PC-3 (cell line): ENCODE data around the gene C1orf159. TPM values are rescaled to one million over a fixed set of nuclear protein-coding genes. Genes with fewer than 3 reads are reported as not detected.

Source experiments
- ATAC-seq: fragments of 200-7000 bp; cut with Tn5 transposase; 2 replicates; pipeline ENCODE4 v1.9.1; 2020; ENCODE audit warnings: mild to moderate bottlenecking, moderate library complexity
- BruUV-seq: library from RNA; stranded (reverse); fragments of 400-500 nt; replicated peaks from 2 replicates; lab custom pipeline; 2021; lab: Mats Ljungman, UMichigan
- CTCF ChIA-PET: fragments of 300-600 bp; sonication (Branson Sonifier 250); formaldehyde crosslinking; loops from one replicate; lab custom pipeline; 2022; ENCODE audit warnings: antibody characterized with exemption; lab: Charles Lee
- POLR2A ChIA-PET: fragments of 300-600 bp; sonication (Branson Sonifier 250); formaldehyde crosslinking; loops from one replicate; lab custom pipeline; 2022; ENCODE audit warnings: antibody characterized with exemption; ENCODE audit not compliant: unreplicated experiment; lab: Charles Lee
- DNase-seq: peaks from one replicate; pipeline ENCODE4 v3.0.0-alpha.2; 2015
- H2AFZ ChIP-seq: fragments of 300-600 bp; sonication (generic); 2 replicates; pipeline ENCODE4 v1.6.0; 2016; ENCODE audit warnings: antibody characterized with exemption, low read length
- H3F3A ChIP-seq: fragments of 300-600 bp; sonication (generic); one replicate; pipeline ENCODE4 v1.6.0; 2017; ENCODE audit warnings: antibody characterized with exemption, low read length, control low read depth, mild to moderate bottlenecking; ENCODE audit not compliant: unreplicated experiment
- H3K27ac ChIP-seq: fragments of 300-600 bp; sonication (generic); 2 replicates; pipeline ENCODE4 v1.5.1; 2016; ENCODE audit warnings: mild to moderate bottlenecking, low read length
- H3K27me3 ChIP-seq: fragments of 300-600 bp; sonication (generic); 2 replicates; pipeline ENCODE4 v1.6.1; 2016; ENCODE audit warnings: low read length, mixed read lengths
- H3K36me3 ChIP-seq: fragments of 300-600 bp; sonication (generic); 2 replicates; pipeline ENCODE4 v1.6.1; 2016; ENCODE audit warnings: low read depth, mixed run types, low read length, mixed read lengths
- H3K4me1 ChIP-seq: fragments of 300-600 bp; sonication (generic); 2 replicates; pipeline ENCODE4 v1.5.1; 2016; ENCODE audit warnings: low read length; ENCODE audit not compliant: insufficient read depth
- H3K4me2 ChIP-seq: fragments of 300-600 bp; sonication (generic); 2 replicates; pipeline ENCODE4 v1.6.0; 2016; ENCODE audit warnings: low read length
- H3K4me3 ChIP-seq: fragments of 300-600 bp; sonication (generic); 2 replicates; pipeline ENCODE4 v1.5.1; 2016; ENCODE audit warnings: mild to moderate bottlenecking, low read length, mixed read lengths
- H3K79me2 ChIP-seq: fragments of 300-600 bp; sonication (generic); 2 replicates; pipeline ENCODE4 v1.6.1; 2017; ENCODE audit warnings: low read length, mixed read lengths
- H3K9ac ChIP-seq: fragments of 300-600 bp; sonication (generic); 2 replicates; pipeline ENCODE4 v1.6.0; 2016; ENCODE audit warnings: mild to moderate bottlenecking, low read length
- H3K9me2 ChIP-seq: fragments of 300-600 bp; sonication (generic); replicated peaks from 2 replicates; pipeline ENCODE4 v1.6.1; 2016; ENCODE audit warnings: mixed run types, low read length, mixed read lengths
- H3K9me3 ChIP-seq: fragments of 300-600 bp; sonication (generic); 2 replicates; pipeline ENCODE4 v1.6.1; 2016; ENCODE audit warnings: low read length, mixed read lengths
- H4K20me1 ChIP-seq: fragments of 300-600 bp; sonication (generic); 2 replicates; pipeline ENCODE4 v1.6.1; 2016; ENCODE audit warnings: low read length, mixed read lengths
- EZH2 ChIP-seq: fragments of 300-600 bp; sonication (generic); IDR thresholded peaks from one replicate; pipeline ENCODE4 v1.6.1; 2017; ENCODE audit warnings: antibody characterized with exemption, mild to moderate bottlenecking, low read length; ENCODE audit not compliant: unreplicated experiment
- EZH2phosphoT487 ChIP-seq: fragments of 300-600 bp; sonication (generic); IDR thresholded peaks from 2 replicates; pipeline ENCODE4 v1.6.1; 2018; ENCODE audit warnings: mild to moderate bottlenecking, antibody characterized with exemption, low read length, borderline replicate concordance
- intact Hi-C: fragments of 100-400 bp; cut with micrococcal nuclease; formaldehyde crosslinking; loops from 2 replicates; pipeline ENCODE4 v1.9.0; 2023
- total RNA-seq: library from RNA; depleted of rRNA; stranded (reverse); fragments of >200 nt; gene quantifications from 2 replicates; pipeline ENCODE4 v1.2.3, GENCODE V29; 2014
- TF ChIP-seq, protein P1 (sequence below): fragments of 300-600 bp; sonication (generic); conservative IDR thresholded peaks from 2 replicates; pipeline ENCODE4 v1.5.1; 2017; ENCODE audit warnings: antibody characterized with exemption, low read depth, mild to moderate bottlenecking, low read length

Gene C1orf159
- total RNA-seq, 1 experiment from 2014 or later = 78.0 TPM

GRCh38 chr1:1047963-1048362, 67.9 kb downstream of the C1orf159 start:
- TF ChIP-seq EZH2phosphoT487 (no peak), EZH2 (no peak)
- TF ChIP-seq, protein P1, sequence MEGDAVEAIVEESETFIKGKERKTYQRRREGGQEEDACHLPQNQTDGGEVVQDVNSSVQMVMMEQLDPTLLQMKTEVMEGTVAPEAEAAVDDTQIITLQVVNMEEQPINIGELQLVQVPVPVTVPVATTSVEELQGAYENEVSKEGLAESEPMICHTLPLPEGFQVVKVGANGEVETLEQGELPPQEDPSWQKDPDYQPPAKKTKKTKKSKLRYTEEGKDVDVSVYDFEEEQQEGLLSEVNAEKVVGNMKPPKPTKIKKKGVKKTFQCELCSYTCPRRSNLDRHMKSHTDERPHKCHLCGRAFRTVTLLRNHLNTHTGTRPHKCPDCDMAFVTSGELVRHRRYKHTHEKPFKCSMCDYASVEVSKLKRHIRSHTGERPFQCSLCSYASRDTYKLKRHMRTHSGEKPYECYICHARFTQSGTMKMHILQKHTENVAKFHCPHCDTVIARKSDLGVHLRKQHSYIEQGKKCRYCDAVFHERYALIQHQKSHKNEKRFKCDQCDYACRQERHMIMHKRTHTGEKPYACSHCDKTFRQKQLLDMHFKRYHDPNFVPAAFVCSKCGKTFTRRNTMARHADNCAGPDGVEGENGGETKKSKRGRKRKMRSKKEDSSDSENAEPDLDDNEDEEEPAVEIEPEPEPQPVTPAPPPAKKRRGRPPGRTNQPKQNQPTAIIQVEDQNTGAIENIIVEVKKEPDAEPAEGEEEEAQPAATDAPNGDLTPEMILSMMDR = no peak
- no peak overlapping the region for H3K4me2 ChIP-seq
- ChIA-PET CTCF (no interaction called here), POLR2A (no interaction called here)
- no peaks in the 10 kb centered on the region for H3K9me2 ChIP-seq
- H3K27me3 ChIP-seq = no peaks in the 10 kb centered on the region
- no TSS peak for BruUV-seq
- DNase-seq = no peak
- H2AFZ ChIP-seq = no peak overlapping the region
- no peak for ATAC-seq
- no peak overlapping the region for H3K4me3 ChIP-seq
- no peaks in the 10 kb centered on the region for H3F3A ChIP-seq
- peaks cover 9% of the 10 kb centered on the region for H3K79me2 ChIP-seq
- H3K4me1 ChIP-seq = no peaks in the 10 kb centered on the region
- peaks cover 10% of the 10 kb centered on the region; the same call in 1 of the 2 replicates for H4K20me1 ChIP-seq
- peaks cover 82% of the 10 kb centered on the region for H3K36me3 ChIP-seq
- no peaks in the 10 kb centered on the region for H3K9me3 ChIP-seq
- intact Hi-C loops = no loop called here
- no peak overlapping the region for H3K27ac ChIP-seq
- no peak overlapping the region for H3K9ac ChIP-seq

- Histone ChIP-seq H4K20me1 (peaks cover 15% of the 10 kb centered on the region), H3K4me3 (no peak overlapping the region), H3K4me1 (no peaks in the 10 kb centered on the region), H3K9ac (no peak overlapping the region), H3F3A (no peaks in the 10 kb centered on the region), H3K36me3 (peaks cover 81% of the 10 kb centered on the region), H3K9me3 (no peaks in the 10 kb centered on the region), H2AFZ (no peak overlapping the region), H3K79me2 (peaks cover 15% of the 10 kb centered on the region), H3K9me2 (no peaks in the 10 kb centered on the region), H3K27ac (no peak overlapping the region), H3K4me2 (no peak overlapping the region), H3K27me3 (no peaks in the 10 kb centered on the region)
- POLR2A ChIA-PET = no interaction called here
- no peak for TF ChIP-seq EZH2
- TF ChIP-seq, protein P1 = no peak
- no peak for TF ChIP-seq EZH2phosphoT487
- BruUV-seq = no TSS peak
- ATAC-seq (no peak), DNase-seq (no peak)
- intact Hi-C loops = no loop called here
- CTCF ChIA-PET = no interaction called here
Measured at GRCh38 chr1:1047407-1047806, 68.5 kb downstream of the C1orf159 start.

DNA sequence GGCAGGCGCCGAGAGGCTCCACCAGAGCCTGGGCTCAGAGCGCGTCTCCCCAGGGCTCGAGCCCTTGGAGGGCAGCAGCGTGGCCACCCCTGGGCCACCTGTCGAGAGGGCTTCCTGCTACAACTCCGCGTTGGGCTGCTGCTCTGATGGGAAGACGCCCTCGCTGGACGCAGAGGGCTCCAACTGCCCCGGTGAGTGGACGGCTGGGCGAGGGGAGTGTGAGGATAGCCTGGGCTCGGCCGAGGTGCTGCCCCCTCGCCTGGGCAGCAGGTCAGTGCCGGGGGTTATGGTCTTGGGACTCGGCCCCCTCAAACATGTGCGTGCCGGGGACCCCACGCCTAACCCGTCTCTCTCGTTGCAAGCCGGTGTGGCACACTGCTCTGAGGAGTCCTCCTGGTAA, 69.1 kb downstream of the C1orf159 start:
- peaks cover 22% of the 10 kb centered on the region for H4K20me1 ChIP-seq
- no peak overlapping the region for H3K9ac ChIP-seq
- peaks cover 21% of the 10 kb centered on the region for H3K79me2 ChIP-seq
- intact Hi-C loops = no loop called here
- H3K36me3 ChIP-seq = peaks cover 81% of the 10 kb centered on the region
- ATAC-seq = no peak
- H3K27ac ChIP-seq = no peak overlapping the region
- no peaks in the 10 kb centered on the region for H3K27me3 ChIP-seq
- no peak overlapping the region for H3K4me2 ChIP-seq
- no peaks in the 10 kb centered on the region for H3K9me2 ChIP-seq
- no peak for TF ChIP-seq EZH2
- TF ChIP-seq, protein P1 = no peak
- TF ChIP-seq EZH2phosphoT487 = no peak
- no peak overlapping the region for H3K4me3 ChIP-seq
- POLR2A ChIA-PET = no interaction called here
- H3F3A ChIP-seq = no peaks in the 10 kb centered on the region
- no TSS peak for BruUV-seq
- no peak for DNase-seq
- no peak overlapping the region for H2AFZ ChIP-seq
- H3K4me1 ChIP-seq = no peaks in the 10 kb centered on the region
- CTCF ChIA-PET = no interaction called here
- H3K9me3 ChIP-seq = no peaks in the 10 kb centered on the region
